Lower lobe of right lung (tissue), 2 donors: ENCODE data around the gene S100A16. TPM values are rescaled to one million over a fixed set of nuclear protein-coding genes. Genes with fewer than 3 reads are reported as not detected.

Experiments used
- ATAC-seq, 2 donors: fragments of 200-7000 bp; cut with Tn5 transposase; one replicate each; pipeline ENCODE4 v1.9.1; 2020 to 2022; ENCODE audit warnings: mild to moderate bottlenecking in 2 of 2, moderate library complexity in 2 of 2
- DNase-seq: peaks from one replicate; pipeline ENCODE4 v3.0.0-alpha.2; 2020
- H3K27ac ChIP-seq: fragments of 200-600 bp; one replicate; pipeline ENCODE4 v1.8.0; 2022
- H3K27me3 ChIP-seq: fragments of 200-600 bp; one replicate; pipeline ENCODE4 v1.8.0; 2022; ENCODE audit warnings: low read depth
- H3K36me3 ChIP-seq: fragments of 200-600 bp; one replicate; pipeline ENCODE4 v1.8.0; 2022; ENCODE audit warnings: mild to moderate bottlenecking
- H3K4me1 ChIP-seq: fragments of 200-600 bp; one replicate; pipeline ENCODE4 v1.8.0; 2022
- H3K4me3 ChIP-seq: fragments of 200-600 bp; one replicate; pipeline ENCODE4 v1.8.0; 2022; ENCODE audit warnings: mild to moderate bottlenecking
- H3K9me3 ChIP-seq: fragments of 200-600 bp; one replicate; pipeline ENCODE4 v1.8.0; 2022
- intact Hi-C: fragments of 100-400 bp; cut with DNase I; formaldehyde crosslinking; loops from one replicate; pipeline ENCODE4 v1.11.0; 2022
- long read RNA-seq: library from polyadenylated mRNA; unstranded; transcript quantifications from one replicate; pipeline ENCODE4 v2.0.0, GENCODE V29; 2021
- total RNA-seq: library from RNA; stranded (reverse); fragmentation: NEBNext Ultra II Directional; extraction: Animal tissue kit (Norgen Biotek cat#: 25700); gene quantifications from one replicate; pipeline ENCODE4 v1.2.1, GENCODE V29; 2021
- TF ChIP-seq, protein P1 (sequence below): fragments of 200-600 bp; IDR thresholded peaks from one replicate; pipeline ENCODE4 v1.8.0; 2022; ENCODE audit warnings: antibody characterized with exemption, mild to moderate bottlenecking
- donor health status: DM: no; HTN: yes; CAD: no; lungs with severe emphysema.

Gene S100A16, protein sequence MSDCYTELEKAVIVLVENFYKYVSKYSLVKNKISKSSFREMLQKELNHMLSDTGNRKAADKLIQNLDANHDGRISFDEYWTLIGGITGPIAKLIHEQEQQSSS
- total RNA-seq = 52.3 TPM
- long read RNA-seq, transcript S100A16-204 (3 exons, 1,118 nt) = minor isoform, 29 of 71 reads
- long read RNA-seq, transcript S100A16-203 (3 exons, 956 nt) = major isoform, 40 of 71 reads
- long read RNA-seq, partial matches to known transcripts = 0 of 71 reads
- long read RNA-seq, other reads (novel, unspliced or antisense) = 2 of 71 reads

DNA sequence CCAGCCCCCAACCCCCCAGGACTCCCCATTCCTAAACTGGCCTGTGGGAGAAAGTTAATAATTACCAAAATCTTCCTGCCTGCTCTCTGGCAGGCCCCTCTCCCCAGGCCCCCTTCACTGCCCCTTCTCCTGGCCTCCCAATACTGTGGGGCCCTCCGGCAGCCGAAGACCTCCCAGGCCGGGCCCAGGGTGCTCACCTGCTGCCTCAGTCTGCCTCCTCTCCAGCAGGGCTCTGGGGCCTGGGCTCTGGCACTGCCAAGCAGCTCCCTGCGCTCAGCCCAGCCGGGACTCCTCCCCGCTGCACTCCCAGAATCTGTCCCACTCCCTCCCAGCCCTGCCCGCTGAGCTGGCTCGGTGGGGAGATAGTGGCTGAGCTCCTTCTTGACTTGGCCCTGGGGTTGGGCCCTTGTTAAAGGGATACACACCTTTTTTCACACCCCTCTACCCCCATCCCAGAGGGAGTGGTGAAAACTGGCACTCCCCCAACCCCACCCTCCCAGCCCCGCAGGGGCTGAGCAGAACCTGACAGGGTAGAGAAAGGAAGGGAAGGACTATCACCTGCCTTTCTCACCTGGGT, at the start of gene S100A16:
Gene S100A16, minus strand, starts transcription at position 383 of the 577 bp plus-strand sequence. CDS start 4,986 bp downstream, outside the sequence.
- Histone ChIP-seq H3K4me1 (peaks cover 56% of the 10 kb centered on the region), H3K27ac (peak within 1 kb of the TSS; percentile 80), H3K9me3 (no peaks in the 10 kb centered on the region), H3K27me3 (no peaks in the 10 kb centered on the region), H3K36me3 (no peaks in the 10 kb centered on the region), H3K4me3 (peak within 1 kb of the TSS; percentile 62)
- DNase-seq = peak; percentile 83
- intact Hi-C loops = no loop called here
- peak; percentile 77 for ATAC-seq
- TF ChIP-seq, protein P1, sequence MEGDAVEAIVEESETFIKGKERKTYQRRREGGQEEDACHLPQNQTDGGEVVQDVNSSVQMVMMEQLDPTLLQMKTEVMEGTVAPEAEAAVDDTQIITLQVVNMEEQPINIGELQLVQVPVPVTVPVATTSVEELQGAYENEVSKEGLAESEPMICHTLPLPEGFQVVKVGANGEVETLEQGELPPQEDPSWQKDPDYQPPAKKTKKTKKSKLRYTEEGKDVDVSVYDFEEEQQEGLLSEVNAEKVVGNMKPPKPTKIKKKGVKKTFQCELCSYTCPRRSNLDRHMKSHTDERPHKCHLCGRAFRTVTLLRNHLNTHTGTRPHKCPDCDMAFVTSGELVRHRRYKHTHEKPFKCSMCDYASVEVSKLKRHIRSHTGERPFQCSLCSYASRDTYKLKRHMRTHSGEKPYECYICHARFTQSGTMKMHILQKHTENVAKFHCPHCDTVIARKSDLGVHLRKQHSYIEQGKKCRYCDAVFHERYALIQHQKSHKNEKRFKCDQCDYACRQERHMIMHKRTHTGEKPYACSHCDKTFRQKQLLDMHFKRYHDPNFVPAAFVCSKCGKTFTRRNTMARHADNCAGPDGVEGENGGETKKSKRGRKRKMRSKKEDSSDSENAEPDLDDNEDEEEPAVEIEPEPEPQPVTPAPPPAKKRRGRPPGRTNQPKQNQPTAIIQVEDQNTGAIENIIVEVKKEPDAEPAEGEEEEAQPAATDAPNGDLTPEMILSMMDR = no peak

DNA sequence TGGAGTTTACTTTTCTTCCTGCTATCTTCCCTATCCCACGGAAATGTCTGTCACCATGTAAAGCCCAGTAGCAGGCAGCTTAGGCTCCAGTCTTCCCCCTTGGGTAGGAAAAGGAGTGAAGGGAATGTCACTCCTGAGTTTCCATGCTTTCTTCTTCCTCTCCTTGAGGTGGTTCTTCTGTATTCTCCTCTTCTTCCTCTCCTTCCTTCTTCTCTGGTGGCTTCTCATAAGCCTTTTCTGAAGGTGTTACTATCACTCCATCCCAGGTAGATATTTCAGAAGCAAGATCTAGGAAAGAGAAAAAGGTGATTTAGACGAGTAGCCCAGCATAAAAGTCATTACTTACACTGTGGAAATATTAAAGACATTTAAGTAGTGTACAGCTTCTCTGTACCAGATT, 49.3 kb upstream of the S100A16 start:
- no peaks in the 10 kb centered on the region for H3K27me3 ChIP-seq
- TF ChIP-seq, protein P1 = no peak
- ATAC-seq (no peak), DNase-seq (no peak)
- H3K9me3 ChIP-seq = no peaks in the 10 kb centered on the region
- H3K4me3 ChIP-seq = no peak overlapping the region
- intact Hi-C loops = no loop called here
- H3K36me3 ChIP-seq = peaks cover 66% of the 10 kb centered on the region
- H3K27ac ChIP-seq = no peak overlapping the region
- peaks cover 14% of the 10 kb centered on the region for H3K4me1 ChIP-seq

DNA sequence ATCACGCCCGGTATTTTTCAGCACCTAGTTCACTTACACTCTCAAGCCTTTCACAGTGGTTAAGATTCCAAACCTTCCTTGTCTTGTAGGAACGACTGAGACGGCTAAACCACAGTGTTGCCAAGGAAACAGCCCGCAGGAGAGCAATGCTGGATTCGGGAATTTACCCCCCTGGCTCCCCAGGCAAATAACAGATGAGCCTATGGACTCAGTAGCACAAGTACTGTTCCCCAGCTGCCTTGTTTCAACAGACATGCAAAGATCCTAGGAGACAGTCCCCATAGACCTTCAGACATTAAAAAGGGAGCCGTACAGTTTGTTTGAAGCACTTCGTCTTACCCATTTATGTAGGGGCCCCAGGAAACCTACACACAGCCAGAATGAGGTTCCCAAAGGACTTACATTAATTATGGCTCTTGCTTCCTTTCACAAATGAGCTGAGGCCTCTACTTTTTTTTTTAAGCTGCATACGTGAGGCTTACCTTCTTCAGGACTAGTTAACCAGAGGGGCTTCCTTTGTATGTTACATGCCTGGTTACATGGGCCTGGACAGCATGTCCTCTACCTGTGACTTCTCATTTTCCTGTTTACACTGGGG, 48.3 kb upstream of the S100A16 start:
- intact Hi-C loops = no loop called here

DNA sequence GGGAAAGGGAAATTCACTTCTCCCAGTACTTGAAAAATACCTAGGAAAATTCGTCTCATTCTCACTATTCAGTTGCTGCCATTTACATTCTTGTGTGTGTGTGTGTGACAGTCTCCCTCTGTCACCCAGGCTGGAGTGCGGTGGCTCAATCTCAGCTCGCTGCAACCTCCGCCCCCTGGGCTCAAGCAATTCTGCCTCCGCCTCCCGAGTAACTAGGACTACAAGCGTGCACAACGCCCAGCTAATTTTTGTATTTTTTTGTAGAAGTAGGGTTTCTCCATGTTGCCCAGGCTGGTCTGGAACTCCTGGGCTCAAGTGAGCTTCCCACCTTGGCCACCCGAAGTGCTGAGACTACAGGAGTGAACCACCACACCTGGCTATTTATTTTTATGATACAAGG, 46.7 kb upstream of the S100A16 start:
- peak overlapping the region; percentile 72 for H3K4me3 ChIP-seq
- H3K27me3 ChIP-seq = no peaks in the 10 kb centered on the region
- no peaks in the 10 kb centered on the region for H3K9me3 ChIP-seq
- no peak for ATAC-seq
- H3K4me1 ChIP-seq = peaks cover 14% of the 10 kb centered on the region
- TF ChIP-seq, protein P1 = no peak
- peaks cover 40% of the 10 kb centered on the region for H3K36me3 ChIP-seq
- peak overlapping the region; percentile 90 for H3K27ac ChIP-seq
- DNase-seq = no peak
- intact Hi-C loops = no loop called here

More for the DNA sequence above, 48.3 kb upstream of the S100A16 start:
- ATAC-seq = no peak
- TF ChIP-seq, protein P1 = no peak
- peaks cover 56% of the 10 kb centered on the region for H3K36me3 ChIP-seq
- H3K27me3 ChIP-seq = no peaks in the 10 kb centered on the region
- no peaks in the 10 kb centered on the region for H3K9me3 ChIP-seq
- H3K4me3 ChIP-seq = no peak overlapping the region
- no peak for DNase-seq
- no peak overlapping the region for H3K27ac ChIP-seq
- peaks cover 14% of the 10 kb centered on the region for H3K4me1 ChIP-seq

DNA sequence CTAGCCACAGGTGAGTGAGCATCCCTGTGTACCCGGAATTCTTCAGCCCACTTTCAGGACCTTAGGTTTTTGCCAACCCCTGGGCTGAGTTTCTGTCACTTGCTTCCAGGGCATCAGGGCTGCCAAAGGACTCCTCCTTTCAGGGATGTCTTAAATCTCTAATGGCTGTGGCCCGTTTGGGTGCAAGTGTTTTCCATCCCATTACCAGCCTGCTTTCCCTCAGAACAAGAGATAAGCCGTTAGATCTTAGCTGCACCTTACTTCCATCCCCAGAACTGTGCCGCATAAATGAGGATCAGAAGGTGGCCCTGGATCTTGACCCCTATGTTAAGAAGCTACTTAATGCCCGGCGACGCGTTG, 46.2 kb upstream of the S100A16 start:
- TF ChIP-seq, protein P1 = no peak
- Histone ChIP-seq H3K4me1 (peaks cover 14% of the 10 kb centered on the region), H3K27ac (peak overlapping the region; percentile 90), H3K36me3 (peaks cover 35% of the 10 kb centered on the region), H3K9me3 (no peaks in the 10 kb centered on the region), H3K4me3 (peak overlapping the region; percentile 72), H3K27me3 (no peaks in the 10 kb centered on the region)
- intact Hi-C loops = no loop called here
- no peak for ATAC-seq
- DNase-seq = no peak
